ENCODE data around the gene NOP9.

NOP9 gene

GRCh38 chr14:24277606-24278321, 21.9 kb upstream of the NOP9 start:
- no peak overlapping the region for H3K27ac ChIP-seq
- TF ChIP-seq CTCF (IDR thresholded peaks at IDR 0.05) (no peak), ZFX (IDR thresholded peaks at IDR 0.05; ENCODE audit: borderline replicate concordance) (no peak)

DNA sequence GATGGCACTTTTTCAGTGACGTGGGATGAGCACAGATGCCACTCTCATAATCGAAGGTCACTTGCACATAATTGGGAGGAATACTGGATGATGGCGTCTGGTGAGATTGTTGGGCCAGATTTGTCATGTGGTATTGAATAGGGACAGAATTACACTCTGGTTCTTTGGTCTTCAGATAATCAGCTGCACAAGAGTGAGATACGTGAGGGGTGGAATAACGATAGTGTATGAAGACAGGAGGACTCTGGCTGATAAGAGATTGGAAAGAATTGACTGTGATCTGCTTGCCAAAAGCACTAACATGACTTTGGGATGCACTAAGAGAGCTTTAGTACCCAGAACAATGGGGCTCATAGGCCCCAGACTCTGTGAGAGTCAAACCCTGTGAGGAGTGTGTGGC, 21.2 kb upstream of the NOP9 start:
- no peak overlapping the region for H3K27ac ChIP-seq

DNA sequence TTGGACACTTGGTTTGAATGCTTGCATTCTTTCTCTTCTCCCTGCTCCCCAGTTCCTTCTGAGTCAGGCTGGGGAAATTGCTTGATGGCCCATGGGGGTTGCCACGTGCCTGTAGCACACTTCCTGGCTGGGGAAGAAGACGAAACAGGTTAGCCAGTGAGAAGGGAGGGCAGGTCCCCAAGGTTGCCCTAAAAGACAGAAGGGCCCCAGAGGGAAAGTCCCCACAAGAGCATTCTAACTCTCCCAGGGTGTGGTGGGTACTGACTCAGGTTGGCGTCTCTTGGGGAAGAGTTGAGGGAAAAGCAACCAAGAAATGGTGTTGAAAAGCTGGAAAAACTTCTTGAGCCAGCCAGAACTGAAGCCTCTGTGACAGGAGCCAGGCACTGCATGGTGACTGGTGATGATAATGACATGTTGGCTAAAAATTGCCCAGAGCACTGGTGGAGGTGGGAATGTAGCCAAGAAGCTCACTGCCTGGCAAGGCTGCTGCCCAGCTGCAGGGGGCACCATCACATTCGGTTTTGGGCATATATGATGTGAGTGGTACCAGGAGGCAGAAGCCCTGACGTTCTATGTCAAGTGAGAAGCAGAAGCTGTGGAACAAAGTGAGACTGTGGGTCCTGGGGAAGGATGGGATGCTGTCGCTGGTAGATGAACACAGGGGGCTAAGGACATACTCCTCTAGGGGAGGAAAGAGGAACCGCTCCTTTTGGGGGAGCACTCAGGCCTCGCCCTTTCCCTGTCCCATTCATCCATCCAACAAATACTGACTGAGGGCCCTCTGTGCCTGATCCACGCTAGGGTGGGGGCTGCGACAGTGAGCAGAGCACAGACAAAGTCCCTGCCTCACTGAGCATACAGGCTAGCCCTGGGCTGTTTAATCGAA, 20.1 kb upstream of the NOP9 start:
- TF ChIP-seq ZFX (IDR thresholded peaks at IDR 0.05; ENCODE audit: borderline replicate concordance) (no peak), CTCF (IDR thresholded peaks at IDR 0.05) (peak; percentile 56)
- no peak overlapping the region for H3K27ac ChIP-seq

More for the DNA sequence above, 21.2 kb upstream of the NOP9 start:
- TF ChIP-seq CTCF (IDR thresholded peaks at IDR 0.05), result no peak

DNA sequence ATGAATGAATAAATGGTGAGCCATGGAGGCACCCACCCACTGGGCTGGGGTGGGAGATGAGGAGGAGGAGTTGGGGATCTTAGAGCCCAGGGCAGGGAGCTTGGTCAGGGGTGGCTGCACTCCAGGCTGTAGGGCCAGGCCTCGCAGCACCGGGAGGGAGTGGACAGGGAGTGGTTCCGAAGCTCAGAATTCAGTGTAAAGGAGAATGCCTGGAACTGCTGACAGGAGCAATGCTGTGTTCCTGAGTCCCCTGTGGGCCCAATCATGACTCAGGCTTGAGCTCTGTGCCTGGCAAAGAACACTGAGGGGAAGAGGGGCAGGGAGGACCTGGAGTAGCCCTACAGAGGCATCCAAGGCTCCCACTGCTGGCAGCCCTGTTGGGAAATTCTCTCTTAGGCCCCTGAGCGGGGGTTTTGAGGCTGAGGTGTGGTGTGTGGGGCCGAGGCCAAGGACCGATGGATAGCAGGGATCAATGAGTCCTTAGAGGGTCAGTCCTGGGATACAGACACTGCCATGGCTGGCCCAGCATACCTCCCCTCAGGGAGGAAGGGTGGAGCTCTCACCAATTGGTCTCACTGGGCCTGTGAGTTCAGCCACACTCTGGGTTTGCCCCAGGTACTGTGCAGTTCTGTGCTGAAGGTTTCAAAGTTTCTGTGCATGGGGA, 18.7 kb upstream of the NOP9 start:
- no peak for TF ChIP-seq CTCF (IDR thresholded peaks at IDR 0.05)
- TF ChIP-seq ZFX (IDR thresholded peaks at IDR 0.05; ENCODE audit: borderline replicate concordance), result no peak
- H3K27ac ChIP-seq, result no peak overlapping the region

DNA sequence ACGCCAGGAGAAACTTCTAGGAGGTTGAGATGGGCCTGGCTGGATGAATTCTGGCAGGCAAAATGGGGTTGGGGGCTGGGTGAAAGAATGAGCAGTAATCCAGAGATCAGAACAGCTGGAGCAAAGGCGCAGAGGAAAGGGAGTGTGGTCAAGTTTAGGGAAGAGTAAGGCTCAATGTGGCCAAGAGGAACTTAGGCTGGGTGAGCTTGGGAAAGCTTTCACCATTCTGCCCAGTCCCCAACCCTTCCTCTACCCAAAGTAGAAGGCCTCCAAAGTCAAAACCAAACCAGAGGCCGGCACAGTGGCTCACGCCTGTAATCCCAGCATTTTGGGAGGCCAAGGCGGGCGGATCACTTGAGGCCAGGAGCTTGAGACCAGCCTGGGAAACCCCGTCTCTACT, 18.0 kb upstream of the NOP9 start:
- TF ChIP-seq CTCF (IDR thresholded peaks at IDR 0.05), result no peak
- no peak for TF ChIP-seq ZFX (IDR thresholded peaks at IDR 0.05; ENCODE audit: borderline replicate concordance)
- no peak overlapping the region for H3K27ac ChIP-seq

DNA sequence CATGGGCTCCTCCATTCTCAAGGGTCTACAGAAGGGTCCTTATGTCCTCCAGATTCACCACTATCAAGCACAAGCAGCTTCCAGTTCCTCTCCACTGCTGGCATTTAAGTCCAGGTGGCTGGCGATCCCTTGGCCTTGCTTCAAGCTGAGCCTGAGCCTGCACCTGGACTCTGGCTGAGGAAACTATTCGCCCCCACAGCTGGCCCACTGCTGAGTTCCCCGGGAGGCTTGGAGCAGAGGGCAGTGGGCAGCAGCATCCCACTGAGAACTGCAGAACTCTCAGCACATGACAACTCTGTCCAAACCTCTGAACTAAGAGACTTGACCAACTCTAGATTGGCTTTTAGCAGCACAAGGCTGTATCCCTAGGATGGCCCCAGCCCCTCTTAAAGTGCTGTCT, 16.9 kb upstream of the NOP9 start:
- H3K27ac ChIP-seq, result no peak overlapping the region

More for the DNA sequence above, 16.9 kb upstream of the NOP9 start:
- no peak for TF ChIP-seq CTCF (IDR thresholded peaks at IDR 0.05)
- TF ChIP-seq ZFX (IDR thresholded peaks at IDR 0.05; ENCODE audit: borderline replicate concordance), result no peak

Data from 22Rv1 (cell line).